HepG2 (cell line): ENCODE data around the gene LYPLA2. TPM values are rescaled to one million over a fixed set of nuclear protein-coding genes. Genes with fewer than 3 reads are reported as not detected.
A peak's percentile ranks its signal among the peaks of the same experiment; 100 is the strongest.

Experiments
- PCBP1 ChIP-seq: fragments of 200-400 bp; formaldehyde crosslinking; IDR thresholded peaks from 2 replicates; pipeline ENCODE4 v1.6.1; 2017; ENCODE audit warnings: mild to moderate bottlenecking, low read depth, low read length, borderline replicate concordance
- RXRA ChIP-seq: sonication (generic); formaldehyde crosslinking; IDR thresholded peaks from 2 replicates; pipeline ENCODE4 v1.5.1; 2020; ENCODE audit warnings: missing genetic modification reagents
- ZNF274 ChIP-seq: sonication (generic); formaldehyde crosslinking; IDR thresholded peaks from 2 replicates; pipeline ENCODE4 v1.5.1; 2020; ENCODE audit warnings: mild to moderate bottlenecking, missing genetic modification reagents
- polyA plus RNA-seq, 8 experiments: library from polyadenylated mRNA; depleted of rRNA in 3 of 8; stranded (reverse) in 7 of 8; unstranded in 1 of 8; fragments of >200 nt; fragmentation: Illumina TruSeq in 4 of 8; extraction: Trizol in 4 of 8; gene quantifications; 2 replicates each; pipeline versions ENCODE4 v1.2.1 to v1.2.3, GENCODE V29; 2011 to 2016; ENCODE audit warnings: low read depth in 4 of 8, missing spikeins in 1 of 8, mixed read lengths in 1 of 8; ENCODE audit not compliant: insufficient read depth in 1 of 8
- total RNA-seq, 5 experiments: library from RNA; depleted of rRNA; stranded (reverse); fragments of >200 nt; fragmentation: Illumina TruSeq; extraction: Trizol; gene quantifications; 2 replicates each; pipeline ENCODE4 v1.2.3, GENCODE V29; 2016; ENCODE audit warnings: low read depth in 1 of 5
- TF ChIP-seq, protein P1 (sequence below): sonication (generic); formaldehyde crosslinking; IDR thresholded peaks from 2 replicates; pipeline ENCODE4 v1.4.0; 2020; ENCODE audit warnings: mild to moderate bottlenecking, missing genetic modification reagents
- TF ChIP-seq, protein P2 (sequence below): sonication (generic); formaldehyde crosslinking; IDR thresholded peaks from 2 replicates; pipeline ENCODE4 v1.4.0; 2020; ENCODE audit warnings: missing genetic modification reagents; ENCODE audit errors: not compliant biosample characterization
- TF ChIP-seq, protein P3 (sequence below), 2 experiments: sonication (generic) in 1 of 2; formaldehyde crosslinking in 1 of 2; IDR thresholded peaks; 2 replicates each; pipeline versions ENCODE4 v1.6.1 to v1.9.0; 2014 to 2022; ENCODE audit warnings: antibody characterized with exemption in 1 of 2, borderline replicate concordance in 1 of 2, inconsistent platforms in 1 of 2, low read depth in 1 of 2, missing genetic modification reagents in 1 of 2
- TF ChIP-seq, protein P4 (sequence below): sonication (generic); formaldehyde crosslinking; IDR thresholded peaks from 2 replicates; pipeline ENCODE4 v1.4.0; 2020; ENCODE audit warnings: missing genetic modification reagents

The LYPLA2 gene
- total and polyA plus RNA-seq, 2 of the 13 experiments (the other 11 are each of a cell fraction or from before 2014, with no cell fraction given) = 72.1 to 73.2 TPM

DNA sequence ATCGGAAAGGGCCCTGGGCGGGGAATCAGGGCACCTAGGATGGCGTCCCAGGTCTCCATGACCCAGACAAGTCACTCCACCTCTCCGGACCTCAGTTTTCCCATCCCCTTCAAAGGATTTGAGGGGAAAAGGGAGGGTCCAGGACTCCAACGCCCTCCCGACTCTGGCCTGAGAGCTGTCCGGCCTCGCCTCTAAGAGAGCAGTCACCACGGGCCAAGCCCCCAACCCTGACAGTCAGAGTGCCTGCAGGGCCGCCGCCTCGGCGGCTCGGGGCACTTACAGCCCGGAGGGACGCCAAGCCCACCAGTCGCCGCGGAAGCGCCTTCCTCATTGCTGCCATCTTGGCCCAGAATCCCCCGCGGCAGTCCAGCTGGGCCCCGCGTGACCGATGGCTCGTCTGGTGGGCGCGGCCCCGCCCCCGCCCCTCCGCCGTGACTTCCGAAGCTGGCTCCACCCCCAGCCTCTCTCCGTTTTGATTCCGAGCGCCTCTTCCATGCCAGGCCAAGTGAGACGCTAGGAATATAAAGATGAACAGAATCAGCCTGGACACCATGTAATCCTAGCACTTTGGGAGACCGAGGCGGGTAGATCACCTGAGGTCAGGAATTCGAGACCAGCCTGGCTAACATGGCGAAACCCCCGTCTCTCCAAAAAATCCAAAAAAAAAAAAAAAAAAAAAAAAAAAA, 34.3 kb downstream of the LYPLA2 start, which contains the start of gene HMGCL (continued):
- TF ChIP-seq RXRA (CRISPR knock-in tag) (peak; percentile 68; the same call in 1 of the 2 replicates), ZNF274 (CRISPR knock-in tag) (peak; percentile 35; the same call in 1 of the 2 replicates), PCBP1 (no peak)
- TF ChIP-seq, protein P1, sequence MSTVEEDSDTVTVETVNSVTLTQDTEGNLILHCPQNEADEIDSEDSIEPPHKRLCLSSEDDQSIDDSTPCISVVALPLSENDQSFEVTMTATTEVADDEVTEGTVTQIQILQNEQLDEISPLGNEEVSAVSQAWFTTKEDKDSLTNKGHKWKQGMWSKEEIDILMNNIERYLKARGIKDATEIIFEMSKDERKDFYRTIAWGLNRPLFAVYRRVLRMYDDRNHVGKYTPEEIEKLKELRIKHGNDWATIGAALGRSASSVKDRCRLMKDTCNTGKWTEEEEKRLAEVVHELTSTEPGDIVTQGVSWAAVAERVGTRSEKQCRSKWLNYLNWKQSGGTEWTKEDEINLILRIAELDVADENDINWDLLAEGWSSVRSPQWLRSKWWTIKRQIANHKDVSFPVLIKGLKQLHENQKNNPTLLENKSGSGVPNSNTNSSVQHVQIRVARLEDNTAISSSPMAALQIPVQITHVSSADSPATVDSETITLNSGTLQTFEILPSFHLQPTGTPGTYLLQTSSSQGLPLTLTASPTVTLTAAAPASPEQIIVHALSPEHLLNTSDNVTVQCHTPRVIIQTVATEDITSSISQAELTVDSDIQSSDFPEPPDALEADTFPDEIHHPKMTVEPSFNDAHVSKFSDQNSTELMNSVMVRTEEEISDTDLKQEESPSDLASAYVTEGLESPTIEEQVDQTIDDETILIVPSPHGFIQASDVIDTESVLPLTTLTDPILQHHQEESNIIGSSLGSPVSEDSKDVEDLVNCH (CRISPR knock-in tag) = no peak
- TF ChIP-seq, protein P2, sequence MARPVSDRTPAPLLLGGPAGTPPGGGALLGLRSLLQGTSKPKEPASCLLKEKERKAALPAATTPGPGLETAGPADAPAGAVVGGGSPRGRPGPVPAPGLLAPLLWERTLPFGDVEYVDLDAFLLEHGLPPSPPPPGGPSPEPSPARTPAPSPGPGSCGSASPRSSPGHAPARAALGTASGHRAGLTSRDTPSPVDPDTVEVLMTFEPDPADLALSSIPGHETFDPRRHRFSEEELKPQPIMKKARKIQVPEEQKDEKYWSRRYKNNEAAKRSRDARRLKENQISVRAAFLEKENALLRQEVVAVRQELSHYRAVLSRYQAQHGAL = peak; percentile 30
- TF ChIP-seq, protein P3, sequence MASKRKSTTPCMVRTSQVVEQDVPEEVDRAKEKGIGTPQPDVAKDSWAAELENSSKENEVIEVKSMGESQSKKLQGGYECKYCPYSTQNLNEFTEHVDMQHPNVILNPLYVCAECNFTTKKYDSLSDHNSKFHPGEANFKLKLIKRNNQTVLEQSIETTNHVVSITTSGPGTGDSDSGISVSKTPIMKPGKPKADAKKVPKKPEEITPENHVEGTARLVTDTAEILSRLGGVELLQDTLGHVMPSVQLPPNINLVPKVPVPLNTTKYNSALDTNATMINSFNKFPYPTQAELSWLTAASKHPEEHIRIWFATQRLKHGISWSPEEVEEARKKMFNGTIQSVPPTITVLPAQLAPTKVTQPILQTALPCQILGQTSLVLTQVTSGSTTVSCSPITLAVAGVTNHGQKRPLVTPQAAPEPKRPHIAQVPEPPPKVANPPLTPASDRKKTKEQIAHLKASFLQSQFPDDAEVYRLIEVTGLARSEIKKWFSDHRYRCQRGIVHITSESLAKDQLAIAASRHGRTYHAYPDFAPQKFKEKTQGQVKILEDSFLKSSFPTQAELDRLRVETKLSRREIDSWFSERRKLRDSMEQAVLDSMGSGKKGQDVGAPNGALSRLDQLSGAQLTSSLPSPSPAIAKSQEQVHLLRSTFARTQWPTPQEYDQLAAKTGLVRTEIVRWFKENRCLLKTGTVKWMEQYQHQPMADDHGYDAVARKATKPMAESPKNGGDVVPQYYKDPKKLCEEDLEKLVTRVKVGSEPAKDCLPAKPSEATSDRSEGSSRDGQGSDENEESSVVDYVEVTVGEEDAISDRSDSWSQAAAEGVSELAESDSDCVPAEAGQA (IDR thresholded peaks at IDR 0.05; ENCODE audit: low read depth) = peak; percentile 85
- TF ChIP-seq, protein P3 (CRISPR knock-in tag; IDR thresholded peaks at IDR 0.05; ENCODE audit: borderline replicate concordance) = 0 out of 2 replicates have a peak, but pooled peaks have one; percentile 44
- TF ChIP-seq, protein P4, sequence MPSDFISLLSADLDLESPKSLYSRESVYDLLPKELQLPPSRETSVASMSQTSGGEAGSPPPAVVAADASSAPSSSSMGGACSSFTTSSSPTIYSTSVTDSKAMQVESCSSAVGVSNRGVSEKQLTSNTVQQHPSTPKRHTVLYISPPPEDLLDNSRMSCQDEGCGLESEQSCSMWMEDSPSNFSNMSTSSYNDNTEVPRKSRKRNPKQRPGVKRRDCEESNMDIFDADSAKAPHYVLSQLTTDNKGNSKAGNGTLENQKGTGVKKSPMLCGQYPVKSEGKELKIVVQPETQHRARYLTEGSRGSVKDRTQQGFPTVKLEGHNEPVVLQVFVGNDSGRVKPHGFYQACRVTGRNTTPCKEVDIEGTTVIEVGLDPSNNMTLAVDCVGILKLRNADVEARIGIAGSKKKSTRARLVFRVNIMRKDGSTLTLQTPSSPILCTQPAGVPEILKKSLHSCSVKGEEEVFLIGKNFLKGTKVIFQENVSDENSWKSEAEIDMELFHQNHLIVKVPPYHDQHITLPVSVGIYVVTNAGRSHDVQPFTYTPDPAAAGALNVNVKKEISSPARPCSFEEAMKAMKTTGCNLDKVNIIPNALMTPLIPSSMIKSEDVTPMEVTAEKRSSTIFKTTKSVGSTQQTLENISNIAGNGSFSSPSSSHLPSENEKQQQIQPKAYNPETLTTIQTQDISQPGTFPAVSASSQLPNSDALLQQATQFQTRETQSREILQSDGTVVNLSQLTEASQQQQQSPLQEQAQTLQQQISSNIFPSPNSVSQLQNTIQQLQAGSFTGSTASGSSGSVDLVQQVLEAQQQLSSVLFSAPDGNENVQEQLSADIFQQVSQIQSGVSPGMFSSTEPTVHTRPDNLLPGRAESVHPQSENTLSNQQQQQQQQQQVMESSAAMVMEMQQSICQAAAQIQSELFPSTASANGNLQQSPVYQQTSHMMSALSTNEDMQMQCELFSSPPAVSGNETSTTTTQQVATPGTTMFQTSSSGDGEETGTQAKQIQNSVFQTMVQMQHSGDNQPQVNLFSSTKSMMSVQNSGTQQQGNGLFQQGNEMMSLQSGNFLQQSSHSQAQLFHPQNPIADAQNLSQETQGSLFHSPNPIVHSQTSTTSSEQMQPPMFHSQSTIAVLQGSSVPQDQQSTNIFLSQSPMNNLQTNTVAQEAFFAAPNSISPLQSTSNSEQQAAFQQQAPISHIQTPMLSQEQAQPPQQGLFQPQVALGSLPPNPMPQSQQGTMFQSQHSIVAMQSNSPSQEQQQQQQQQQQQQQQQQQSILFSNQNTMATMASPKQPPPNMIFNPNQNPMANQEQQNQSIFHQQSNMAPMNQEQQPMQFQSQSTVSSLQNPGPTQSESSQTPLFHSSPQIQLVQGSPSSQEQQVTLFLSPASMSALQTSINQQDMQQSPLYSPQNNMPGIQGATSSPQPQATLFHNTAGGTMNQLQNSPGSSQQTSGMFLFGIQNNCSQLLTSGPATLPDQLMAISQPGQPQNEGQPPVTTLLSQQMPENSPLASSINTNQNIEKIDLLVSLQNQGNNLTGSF = peak; percentile 85
